Measurements from ENCODE around the gene ADCK2. TPM values are rescaled to one million over a fixed set of nuclear protein-coding genes. Genes with fewer than 3 reads are reported as not detected.
"Not testable (repeated sequence)": the region's sequence is repeated elsewhere in the genome, so short reads cannot be mapped to it uniquely, and the experiment has no call there.

ADCK2 gene, protein sequence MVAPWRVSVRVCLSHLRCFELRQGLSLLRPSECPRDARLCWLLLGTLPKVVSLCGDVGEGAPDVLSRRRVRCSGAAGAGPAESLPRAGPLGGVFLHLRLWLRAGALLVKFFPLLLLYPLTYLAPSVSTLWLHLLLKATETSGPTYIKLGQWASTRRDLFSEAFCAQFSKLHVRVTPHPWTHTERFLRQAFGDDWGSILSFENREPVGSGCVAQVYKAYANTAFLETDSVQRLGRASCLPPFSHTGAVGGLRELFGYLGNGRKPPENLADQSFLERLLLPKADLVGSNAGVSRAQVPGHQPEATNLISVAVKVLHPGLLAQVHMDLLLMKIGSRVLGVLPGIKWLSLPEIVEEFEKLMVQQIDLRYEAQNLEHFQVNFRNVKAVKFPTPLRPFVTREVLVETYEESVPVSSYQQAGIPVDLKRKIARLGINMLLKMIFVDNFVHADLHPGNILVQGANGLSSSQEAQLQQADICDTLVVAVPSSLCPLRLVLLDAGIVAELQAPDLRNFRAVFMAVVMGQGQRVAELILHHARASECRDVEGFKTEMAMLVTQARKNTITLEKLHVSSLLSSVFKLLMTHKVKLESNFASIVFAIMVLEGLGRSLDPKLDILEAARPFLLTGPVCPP
- total RNA-seq (ENCODE audit: low replicate concordance) = 7.8 and 12.3 TPM in 2 replicates

DNA sequence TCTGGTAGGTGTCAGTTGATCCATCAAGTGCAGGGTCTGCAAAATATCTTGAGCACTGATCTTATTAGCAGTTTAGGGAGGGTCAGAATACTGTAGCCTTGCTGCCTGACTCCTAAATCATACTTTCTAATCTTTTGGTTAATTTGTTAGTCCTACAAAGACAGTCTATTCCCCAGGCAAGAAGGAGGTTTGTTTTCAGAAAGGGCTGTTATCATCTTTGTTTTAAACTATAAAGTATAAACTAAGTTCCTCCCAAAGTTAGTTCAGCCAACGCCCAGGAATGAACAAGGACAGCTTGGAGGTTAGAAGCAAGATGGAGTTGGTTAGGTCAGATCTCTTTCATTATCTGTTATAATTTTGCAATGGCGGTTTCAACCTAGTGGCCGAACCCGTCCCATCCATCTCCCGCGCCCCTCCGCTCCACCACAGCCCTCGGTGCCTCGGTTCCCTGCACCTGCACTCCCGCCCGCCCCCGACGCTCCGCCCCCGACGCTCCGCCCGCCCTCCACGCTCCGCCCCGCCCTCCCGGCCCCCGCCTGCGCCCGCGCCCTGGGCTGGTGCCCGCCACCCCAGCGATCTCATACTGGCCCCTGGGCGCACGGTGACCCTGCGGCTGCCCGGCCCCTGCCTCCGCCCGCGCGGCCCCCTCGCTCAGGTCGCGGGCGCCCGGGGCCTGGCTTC lies at the start of gene ADCK2:
Gene ADCK2, plus strand, starts transcription at position 564 of the 681 bp plus-strand sequence. CDS start 386 bp downstream, outside the sequence.
- Histone ChIP-seq H3K4me1 (peaks cover 6% of the 10 kb centered on the region), H4K20me1 (ENCODE audit: low read depth) (no peaks in the 10 kb centered on the region), H3K4me3 (peak within 1 kb of the TSS; percentile 70), H3K36me3 (no peaks in the 10 kb centered on the region), H3K79me2 (ENCODE audit: low read depth) (no peaks in the 10 kb centered on the region), H3K9me3 (ENCODE audit: low read depth) (no peaks in the 10 kb centered on the region), H3K27me3 (peaks cover 29% of the 10 kb centered on the region), H3K4me2 (peak within 1 kb of the TSS; percentile 95), H2AFZ (replicated peaks) (peak within 1 kb of the TSS; percentile 90), H3K27ac (no peak within 1 kb of the TSS), H3K9ac (no peak within 1 kb of the TSS), H3F3A (ENCODE audit: low read depth) (peaks cover 25% of the 10 kb centered on the region)
- Mint-ChIP-seq H3K27me3 (ENCODE audit: insufficient read depth, low read depth) (peaks cover 20% of the 10 kb centered on the region), H3K27ac (no peak within 1 kb of the TSS), H3K36me3 (peaks cover 2% of the 10 kb centered on the region), H3K9me3 (no peaks in the 10 kb centered on the region), H3K4me3 (peak within 1 kb of the TSS; percentile 87), H3K4me1 (peaks cover 13% of the 10 kb centered on the region)
- TF ChIP-seq, protein P1, sequence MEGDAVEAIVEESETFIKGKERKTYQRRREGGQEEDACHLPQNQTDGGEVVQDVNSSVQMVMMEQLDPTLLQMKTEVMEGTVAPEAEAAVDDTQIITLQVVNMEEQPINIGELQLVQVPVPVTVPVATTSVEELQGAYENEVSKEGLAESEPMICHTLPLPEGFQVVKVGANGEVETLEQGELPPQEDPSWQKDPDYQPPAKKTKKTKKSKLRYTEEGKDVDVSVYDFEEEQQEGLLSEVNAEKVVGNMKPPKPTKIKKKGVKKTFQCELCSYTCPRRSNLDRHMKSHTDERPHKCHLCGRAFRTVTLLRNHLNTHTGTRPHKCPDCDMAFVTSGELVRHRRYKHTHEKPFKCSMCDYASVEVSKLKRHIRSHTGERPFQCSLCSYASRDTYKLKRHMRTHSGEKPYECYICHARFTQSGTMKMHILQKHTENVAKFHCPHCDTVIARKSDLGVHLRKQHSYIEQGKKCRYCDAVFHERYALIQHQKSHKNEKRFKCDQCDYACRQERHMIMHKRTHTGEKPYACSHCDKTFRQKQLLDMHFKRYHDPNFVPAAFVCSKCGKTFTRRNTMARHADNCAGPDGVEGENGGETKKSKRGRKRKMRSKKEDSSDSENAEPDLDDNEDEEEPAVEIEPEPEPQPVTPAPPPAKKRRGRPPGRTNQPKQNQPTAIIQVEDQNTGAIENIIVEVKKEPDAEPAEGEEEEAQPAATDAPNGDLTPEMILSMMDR (IDR thresholded peaks at IDR 0.05) = peak; percentile 5
- TF ChIP-seq EZH2phosphoT487 (IDR thresholded peaks at IDR 0.05) = no peak
- DNase-seq (ENCODE audit: low spot score) = peak; percentile 67

DNA sequence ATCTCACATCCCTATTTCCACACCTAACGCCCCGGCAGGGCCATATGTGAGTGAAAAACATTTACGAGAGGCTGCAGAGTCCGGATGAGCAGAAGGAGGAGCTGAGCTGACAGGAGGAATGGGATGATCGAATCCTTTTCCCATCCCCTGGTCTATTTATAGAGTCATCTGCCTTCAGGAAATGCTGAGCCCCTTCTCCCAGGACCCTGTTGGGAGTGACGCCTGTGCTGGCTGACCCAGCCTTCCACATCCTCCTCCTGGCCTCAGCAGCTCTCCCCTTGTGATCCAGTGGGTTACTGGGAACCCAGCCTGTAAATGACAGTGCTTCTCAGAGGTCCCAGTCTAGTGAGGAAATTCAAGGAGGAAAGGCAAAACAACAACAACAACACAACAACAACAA lies 48.8 kb upstream of the ADCK2 start:
- Histone ChIP-seq H3K27ac (no peak overlapping the region), H3K4me3 (no peak overlapping the region), H3F3A (ENCODE audit: low read depth) (peaks cover 6% of the 10 kb centered on the region), H2AFZ (replicated peaks) (no peak overlapping the region), H3K4me1 (peaks cover 7% of the 10 kb centered on the region), H3K27me3 (no peaks in the 10 kb centered on the region), H3K9ac (no peak overlapping the region), H3K36me3 (no peaks in the 10 kb centered on the region), H3K79me2 (ENCODE audit: low read depth) (no peaks in the 10 kb centered on the region), H3K4me2 (no peak overlapping the region), H3K9me3 (ENCODE audit: low read depth) (no peaks in the 10 kb centered on the region), H4K20me1 (ENCODE audit: low read depth) (peaks cover 18% of the 10 kb centered on the region)
- Mint-ChIP-seq H3K36me3 (peaks cover 13% of the 10 kb centered on the region), H3K4me1 (peaks cover 11% of the 10 kb centered on the region), H3K27ac (no peak overlapping the region), H3K27me3 (ENCODE audit: insufficient read depth, low read depth) (no peaks in the 10 kb centered on the region), H3K4me3 (no peak overlapping the region), H3K9me3 (no peaks in the 10 kb centered on the region)
- TF ChIP-seq, protein P1 (IDR thresholded peaks at IDR 0.05) = no peak
- TF ChIP-seq EZH2phosphoT487 (IDR thresholded peaks at IDR 0.05) (no peak), EZH2 (IDR thresholded peaks at IDR 0.05) (no peak)
- no peak for DNase-seq (ENCODE audit: low spot score)

DNA sequence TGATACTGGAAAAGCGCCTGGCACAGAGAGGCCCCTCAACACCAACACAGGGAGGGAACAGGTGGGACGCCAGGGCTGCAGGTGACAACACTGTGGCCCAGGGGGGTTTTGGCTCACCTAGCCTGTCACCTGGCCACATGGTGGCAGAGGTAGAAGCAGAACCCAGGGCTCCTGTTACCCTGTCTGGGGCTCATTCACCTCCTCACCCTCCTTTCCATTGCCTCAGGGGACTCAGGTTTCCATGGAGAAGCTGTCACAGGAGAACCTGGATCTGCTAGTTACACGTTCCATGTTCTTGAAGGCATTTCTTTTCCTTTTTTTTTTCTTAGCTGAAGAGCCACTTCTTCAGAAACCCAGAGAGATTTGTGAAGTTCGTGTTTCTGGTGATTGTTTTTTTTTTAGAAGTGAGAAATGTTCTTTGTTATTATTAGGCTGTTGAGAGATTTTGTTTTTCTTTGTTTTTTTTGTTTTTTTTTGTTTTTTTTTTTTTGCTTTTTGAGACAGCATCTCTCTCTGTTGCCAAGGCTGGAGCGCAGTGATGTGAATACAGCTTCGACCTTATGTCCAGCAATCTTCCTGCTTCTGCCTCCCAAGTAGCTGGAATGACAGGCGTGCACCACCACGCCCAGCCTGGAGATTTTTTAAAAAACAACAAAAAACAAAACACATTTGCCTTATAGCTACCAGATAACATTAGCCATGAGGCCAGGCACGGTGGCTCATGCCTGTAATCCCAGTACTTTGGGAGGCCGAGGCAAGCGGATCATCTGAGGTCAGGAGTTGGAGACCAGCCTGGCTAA lies 48.2 kb upstream of the ADCK2 start:
- Histone ChIP-seq H3K9me3 (ENCODE audit: low read depth) (no peaks in the 10 kb centered on the region), H3K4me3 (no peak overlapping the region), H2AFZ (replicated peaks) (no peak overlapping the region), H3K27ac (no peak overlapping the region), H3K36me3 (no peaks in the 10 kb centered on the region), H3K4me2 (no peak overlapping the region), H3F3A (ENCODE audit: low read depth) (peaks cover 6% of the 10 kb centered on the region), H4K20me1 (ENCODE audit: low read depth) (peaks cover 25% of the 10 kb centered on the region), H3K79me2 (ENCODE audit: low read depth) (no peaks in the 10 kb centered on the region), H3K9ac (no peak overlapping the region), H3K27me3 (no peaks in the 10 kb centered on the region), H3K4me1 (peaks cover 7% of the 10 kb centered on the region)
- Mint-ChIP-seq H3K27ac (peak overlapping the region; percentile 23), H3K27me3 (ENCODE audit: insufficient read depth, low read depth) (no peaks in the 10 kb centered on the region), H3K4me1 (peaks cover 14% of the 10 kb centered on the region), H3K9me3 (no peaks in the 10 kb centered on the region), H3K4me3 (no peak overlapping the region), H3K36me3 (peaks cover 18% of the 10 kb centered on the region)
- DNase-seq (ENCODE audit: low spot score) = no peak
- no peak for TF ChIP-seq EZH2phosphoT487 (IDR thresholded peaks at IDR 0.05)
- TF ChIP-seq EZH2 (IDR thresholded peaks at IDR 0.05) = no peak
- TF ChIP-seq, protein P1 (IDR thresholded peaks at IDR 0.05) = no peak

DNA sequence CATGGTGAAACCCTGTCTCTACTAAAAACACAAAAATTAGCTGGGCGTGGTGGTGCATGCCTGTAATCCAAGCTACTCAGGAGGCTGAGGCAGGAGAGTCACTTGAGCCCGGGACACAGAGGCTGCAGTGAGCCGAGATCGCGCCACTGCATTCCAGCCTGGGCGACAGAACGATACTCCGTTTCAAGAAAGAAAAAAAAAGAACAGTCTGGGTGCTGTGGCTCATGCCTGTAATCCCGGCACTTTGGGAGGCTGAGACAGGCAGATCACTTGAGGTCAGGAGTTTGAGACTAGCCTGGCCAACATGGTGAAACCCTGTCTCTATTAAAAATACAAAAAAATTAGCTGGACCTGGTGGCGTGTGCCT lies 47.6 kb upstream of the ADCK2 start:
- H3K27ac ChIP-seq; H3K79me2 ChIP-seq (ENCODE audit: low read depth): not testable (repeated sequence)

More for the DNA sequence above, 47.6 kb upstream of the ADCK2 start:
- not testable (repeated sequence) for H3K4me1 ChIP-seq; H3K27me3 Mint-ChIP-seq (ENCODE audit: insufficient read depth, low read depth); H3K4me3 Mint-ChIP-seq; H3K27me3 ChIP-seq; H3K27ac Mint-ChIP-seq; H3K4me3 ChIP-seq; H2AFZ ChIP-seq (replicated peaks); H3K9me3 ChIP-seq (ENCODE audit: low read depth); H3K9ac ChIP-seq; H3K9me3 Mint-ChIP-seq; H3K4me2 ChIP-seq; H3F3A ChIP-seq (ENCODE audit: low read depth); DNase-seq (ENCODE audit: low spot score); H3K36me3 ChIP-seq
- peaks cover 27% of the 10 kb centered on the region for H4K20me1 ChIP-seq (ENCODE audit: low read depth)
- Mint-ChIP-seq H3K36me3 (peaks cover 18% of the 10 kb centered on the region), H3K4me1 (peaks cover 14% of the 10 kb centered on the region)

Data from neural progenitor cell (in vitro differentiated cells).